Loucy (cell line): ENCODE data around the gene RPN1.
A peak's percentile ranks its signal among the peaks of the same experiment; 100 is the strongest.

Experiments used
- H2AFZ ChIP-seq: fragments of 200-600 bp; sonication (generic); 2 replicates; pipeline ENCODE4 v1.6.0; 2016; ENCODE audit warnings: antibody characterized with exemption, mild to moderate bottlenecking, low read length, moderate library complexity
- H3F3A ChIP-seq: fragments of 200-600 bp; 2 replicates; pipeline ENCODE4 v1.6.0; 2016; ENCODE audit warnings: antibody characterized with exemption, low read depth, mild to moderate bottlenecking
- H3K27me3 ChIP-seq: fragments of 200-600 bp; sonication (generic); 2 replicates; pipeline ENCODE4 v1.6.1; 2014; ENCODE audit warnings: low read length, mild to moderate bottlenecking; ENCODE audit not compliant: insufficient read depth, poor library complexity, severe bottlenecking
- H3K36me3 ChIP-seq: fragments of 200-600 bp; sonication (generic); 2 replicates; pipeline ENCODE4 v1.6.1; 2016; ENCODE audit warnings: low read length; ENCODE audit not compliant: insufficient read depth
- H3K4me1 ChIP-seq: fragments of 200-600 bp; sonication (generic); 2 replicates; pipeline ENCODE4 v1.5.1; 2014; ENCODE audit warnings: low read length, mild to moderate bottlenecking; ENCODE audit not compliant: insufficient read depth, poor library complexity, severe bottlenecking
- H3K4me2 ChIP-seq: fragments of 200-600 bp; sonication (generic); 2 replicates; pipeline ENCODE4 v1.6.0; 2014; ENCODE audit warnings: antibody characterized with exemption, low read length, low read depth, mild to moderate bottlenecking; ENCODE audit not compliant: poor library complexity, severe bottlenecking
- H3K4me3 ChIP-seq: fragments of 200-600 bp; sonication (generic); 2 replicates; pipeline ENCODE4 v1.5.1; 2014; ENCODE audit warnings: low read length, mild to moderate bottlenecking, mixed read lengths; ENCODE audit not compliant: poor library complexity, severe bottlenecking
- H3K79me2 ChIP-seq: fragments of 200-600 bp; sonication (generic); 2 replicates; pipeline ENCODE4 v1.6.1; 2014; ENCODE audit warnings: low read length; ENCODE audit not compliant: insufficient read depth
- H3K9ac ChIP-seq: fragments of 200-600 bp; sonication (generic); 2 replicates; pipeline ENCODE4 v1.6.0; 2014; ENCODE audit warnings: mild to moderate bottlenecking, low read depth, low read length, moderate library complexity; ENCODE audit not compliant: poor library complexity, severe bottlenecking
- H3K9me2 ChIP-seq: fragments of 200-600 bp; sonication (generic); replicated peaks from 2 replicates; pipeline ENCODE4 v1.6.1; 2016; ENCODE audit warnings: low read depth, low read length, mixed read lengths
- H3K9me3 ChIP-seq: fragments of 200-600 bp; sonication (generic); 2 replicates; pipeline ENCODE4 v1.6.1; 2014; ENCODE audit warnings: mild to moderate bottlenecking, antibody characterized with exemption, low read length, low read depth; ENCODE audit not compliant: insufficient read depth
- H4K20me1 ChIP-seq: fragments of 200-600 bp; sonication (generic); 2 replicates; pipeline ENCODE4 v1.6.0; 2014; ENCODE audit warnings: antibody characterized with exemption, low read length, mild to moderate bottlenecking; ENCODE audit not compliant: insufficient read depth, poor library complexity, severe bottlenecking
- EZH2phosphoT487 ChIP-seq: fragments of 200-600 bp; IDR thresholded peaks from 2 replicates; pipeline ENCODE4 v1.6.1; 2018; ENCODE audit warnings: antibody characterized with exemption, mild to moderate bottlenecking, moderate library complexity, borderline replicate concordance
- TF ChIP-seq, protein P1 (sequence below): fragments of 200-600 bp; sonication (generic); conservative IDR thresholded peaks from 2 replicates; pipeline ENCODE4 v1.5.1; 2014; ENCODE audit warnings: mild to moderate bottlenecking, antibody characterized with exemption, low read length

RPN1 gene

DNA sequence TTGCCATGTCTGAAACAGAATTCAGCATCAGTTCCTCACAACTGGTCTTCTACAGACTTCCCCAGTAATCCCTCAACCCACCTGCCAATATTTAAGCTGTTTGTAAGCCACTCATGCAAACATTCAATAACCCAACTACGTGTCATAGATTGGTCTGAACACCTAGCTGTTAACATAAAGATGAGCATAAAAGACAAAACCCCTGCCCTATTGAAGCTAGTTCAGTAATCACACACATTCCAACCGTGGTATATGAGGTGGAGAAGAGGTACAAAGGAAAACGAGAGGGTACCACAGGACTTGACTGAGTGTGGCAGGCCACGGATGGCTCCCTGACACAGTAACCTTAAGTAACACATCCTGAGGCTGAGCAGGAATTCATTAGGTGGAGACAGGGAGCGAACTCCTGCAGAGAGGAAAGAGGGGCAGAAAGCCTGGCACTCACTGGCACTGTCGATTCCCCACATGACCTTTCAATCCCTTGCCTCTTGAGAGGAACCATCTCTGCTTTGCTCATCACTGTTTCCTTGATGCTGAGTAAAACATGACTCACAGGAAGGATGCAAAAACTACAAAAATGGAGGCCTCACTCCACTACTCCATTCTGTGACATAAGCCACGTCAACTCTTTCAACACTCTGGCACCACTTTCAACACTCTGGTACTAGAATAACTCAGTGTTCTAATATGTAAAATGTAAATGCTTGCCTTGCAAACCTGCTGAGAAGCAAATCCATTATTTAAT, 31.3 kb downstream of the RPN1 start:
- Histone ChIP-seq H3K4me3 (no peak overlapping the region), H3K9me3 (no peaks in the 10 kb centered on the region), H3K36me3 (peaks cover 55% of the 10 kb centered on the region; the same call in 1 of the 2 replicates), H3K27me3 (no peaks in the 10 kb centered on the region), H3K79me2 (peaks cover 8% of the 10 kb centered on the region; the same call in 1 of the 2 replicates), H3K9ac (no peak overlapping the region), H3F3A (no peaks in the 10 kb centered on the region), H3K4me1 (peaks cover 8% of the 10 kb centered on the region), H2AFZ (no peak overlapping the region), H3K9me2 (no peaks in the 10 kb centered on the region), H4K20me1 (no peaks in the 10 kb centered on the region), H3K4me2 (peak overlapping the region; percentile 86)
- TF ChIP-seq, protein P1, sequence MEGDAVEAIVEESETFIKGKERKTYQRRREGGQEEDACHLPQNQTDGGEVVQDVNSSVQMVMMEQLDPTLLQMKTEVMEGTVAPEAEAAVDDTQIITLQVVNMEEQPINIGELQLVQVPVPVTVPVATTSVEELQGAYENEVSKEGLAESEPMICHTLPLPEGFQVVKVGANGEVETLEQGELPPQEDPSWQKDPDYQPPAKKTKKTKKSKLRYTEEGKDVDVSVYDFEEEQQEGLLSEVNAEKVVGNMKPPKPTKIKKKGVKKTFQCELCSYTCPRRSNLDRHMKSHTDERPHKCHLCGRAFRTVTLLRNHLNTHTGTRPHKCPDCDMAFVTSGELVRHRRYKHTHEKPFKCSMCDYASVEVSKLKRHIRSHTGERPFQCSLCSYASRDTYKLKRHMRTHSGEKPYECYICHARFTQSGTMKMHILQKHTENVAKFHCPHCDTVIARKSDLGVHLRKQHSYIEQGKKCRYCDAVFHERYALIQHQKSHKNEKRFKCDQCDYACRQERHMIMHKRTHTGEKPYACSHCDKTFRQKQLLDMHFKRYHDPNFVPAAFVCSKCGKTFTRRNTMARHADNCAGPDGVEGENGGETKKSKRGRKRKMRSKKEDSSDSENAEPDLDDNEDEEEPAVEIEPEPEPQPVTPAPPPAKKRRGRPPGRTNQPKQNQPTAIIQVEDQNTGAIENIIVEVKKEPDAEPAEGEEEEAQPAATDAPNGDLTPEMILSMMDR: no peak
- no peak for TF ChIP-seq EZH2phosphoT487

GRCh38 chr3:128618398-128618726, 32.3 kb downstream of the RPN1 start:
- Histone ChIP-seq H3K9me3 (no peaks in the 10 kb centered on the region), H3K36me3 (peaks cover 45% of the 10 kb centered on the region; the same call in 1 of the 2 replicates), H3K9me2 (no peaks in the 10 kb centered on the region), H3K4me1 (peaks cover 8% of the 10 kb centered on the region), H2AFZ (no peak overlapping the region), H3F3A (no peaks in the 10 kb centered on the region), H3K9ac (peak overlapping the region; percentile 86), H3K4me2 (peak overlapping the region; percentile 86), H4K20me1 (no peaks in the 10 kb centered on the region), H3K79me2 (peaks cover 8% of the 10 kb centered on the region; the same call in 1 of the 2 replicates), H3K27me3 (no peaks in the 10 kb centered on the region), H3K4me3 (peak overlapping the region; percentile 84)
- TF ChIP-seq EZH2phosphoT487: no peak
- TF ChIP-seq, protein P1: no peak

- H4K20me1 ChIP-seq: no peaks in the 10 kb centered on the region
- H3F3A ChIP-seq: no peaks in the 10 kb centered on the region
- H3K79me2 ChIP-seq: peaks cover 8% of the 10 kb centered on the region; the same call in 1 of the 2 replicates
- TF ChIP-seq, protein P1: peak; percentile 80
- no peak for TF ChIP-seq EZH2phosphoT487
- peaks cover 8% of the 10 kb centered on the region for H3K4me1 ChIP-seq
- H3K9me2 ChIP-seq: no peaks in the 10 kb centered on the region
- H3K27me3 ChIP-seq: no peaks in the 10 kb centered on the region
- H3K9me3 ChIP-seq: no peaks in the 10 kb centered on the region
- H3K4me3 ChIP-seq: peak overlapping the region; percentile 84
- peak overlapping the region; percentile 80 for H2AFZ ChIP-seq
- H3K36me3 ChIP-seq: peaks cover 39% of the 10 kb centered on the region; the same call in 1 of the 2 replicates
- peak overlapping the region; percentile 86 for H3K4me2 ChIP-seq
- H3K9ac ChIP-seq: peak overlapping the region; percentile 86
Measured at GRCh38 chr3:128617557-128618397, 32.8 kb downstream of the RPN1 start.
